Kidney glomerular epithelial cell (primary cell): ENCODE results near the gene CCDC92B.

Experiments
- DNase-seq: peaks from one replicate; lab custom pipeline; 2025; lab: John Stamatoyannopoulos, UW

The CCDC92B gene

GRCh38 chr17:2778489-2778888 is 29.0 kb upstream of the CCDC92B start:
- no peak for DNase-seq

- no peak for DNase-seq
Observed at GRCh38 chr17:2777242-2777867, 27.9 kb upstream of the CCDC92B start.

DNA sequence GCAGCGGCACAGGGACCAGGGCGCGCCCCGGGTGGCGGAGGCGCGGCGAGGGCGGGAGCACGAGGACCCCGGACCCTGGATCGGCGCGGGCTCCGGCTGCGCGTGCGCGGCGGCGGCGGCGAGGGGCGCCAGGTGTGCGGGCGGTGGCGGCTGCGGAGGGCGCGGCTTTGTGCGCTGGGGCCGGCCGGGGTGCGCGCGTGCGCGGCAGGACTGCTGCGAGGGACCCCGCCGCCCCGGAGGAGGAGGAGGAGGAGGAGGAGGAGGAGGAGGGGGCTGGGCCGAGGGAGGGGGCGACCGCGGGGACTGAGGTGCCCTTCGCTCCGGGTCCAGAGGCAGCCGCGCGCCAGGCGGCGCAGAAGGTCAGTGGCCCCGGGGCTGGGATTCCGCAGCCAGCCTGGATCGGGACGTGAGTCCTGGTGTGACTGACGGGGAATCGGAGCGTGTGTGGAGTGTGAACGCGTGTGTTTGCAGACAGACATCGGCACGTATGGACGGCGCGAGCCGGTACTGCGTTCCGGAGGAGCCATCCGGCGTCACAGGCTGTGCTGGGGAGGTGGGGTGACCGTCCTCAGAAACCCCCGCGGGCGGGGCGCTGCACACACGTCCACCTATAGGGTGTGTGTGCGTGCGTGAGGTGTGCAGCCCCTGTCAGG is 27.3 kb upstream of the CCDC92B start:
- DNase-seq: no peak

DNA sequence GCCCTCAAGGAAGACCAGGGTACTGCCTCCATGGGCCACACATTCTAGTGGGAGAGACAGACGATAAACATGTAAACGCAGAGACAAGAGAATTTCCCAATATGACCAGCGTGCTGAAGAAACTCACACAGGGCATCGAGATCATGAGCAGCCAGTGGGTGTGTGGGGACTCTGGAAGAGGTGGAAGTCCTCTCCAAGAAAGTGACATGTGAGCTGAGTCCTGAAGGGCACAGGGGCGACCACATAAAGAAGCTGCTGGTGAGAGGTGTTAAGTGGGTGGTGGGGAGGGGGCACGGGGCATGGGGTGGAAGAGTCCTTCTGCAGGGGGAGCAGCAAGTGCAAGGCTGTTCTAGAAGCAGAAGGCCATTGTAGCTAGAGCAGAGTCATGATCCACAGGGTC is 25.8 kb upstream of the CCDC92B start:
- no peak for DNase-seq

- DNase-seq: no peak
Observed at GRCh38 chr17:2770129-2770528, 20.7 kb upstream of the CCDC92B start.

- no peak for DNase-seq
Observed at GRCh38 chr17:2758870-2759269, 9.4 kb upstream of the CCDC92B start.

GRCh38 chr17:2755891-2756724 is 6.7 kb upstream of the CCDC92B start:
- no peak for DNase-seq

DNA sequence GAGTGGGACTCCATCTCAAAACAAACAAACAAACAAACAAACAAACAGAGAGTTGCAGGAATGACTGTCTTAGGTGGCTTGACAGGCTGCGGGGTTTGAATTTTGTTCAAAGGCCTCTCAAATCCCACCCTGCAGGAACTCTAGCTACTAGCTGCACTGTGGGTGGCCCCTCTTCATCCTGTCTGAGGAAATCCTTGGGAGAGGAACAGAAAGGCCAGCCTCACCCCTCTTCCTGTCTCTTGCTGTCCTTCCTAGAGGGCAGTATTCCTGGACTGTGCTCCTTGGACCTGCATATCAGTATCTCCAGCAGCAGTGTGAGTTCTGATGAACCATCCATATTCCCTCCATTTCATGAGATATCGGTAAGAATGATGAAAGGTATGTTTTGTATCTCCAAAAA is 2.0 kb upstream of the CCDC92B start:
- DNase-seq: no peak

DNA sequence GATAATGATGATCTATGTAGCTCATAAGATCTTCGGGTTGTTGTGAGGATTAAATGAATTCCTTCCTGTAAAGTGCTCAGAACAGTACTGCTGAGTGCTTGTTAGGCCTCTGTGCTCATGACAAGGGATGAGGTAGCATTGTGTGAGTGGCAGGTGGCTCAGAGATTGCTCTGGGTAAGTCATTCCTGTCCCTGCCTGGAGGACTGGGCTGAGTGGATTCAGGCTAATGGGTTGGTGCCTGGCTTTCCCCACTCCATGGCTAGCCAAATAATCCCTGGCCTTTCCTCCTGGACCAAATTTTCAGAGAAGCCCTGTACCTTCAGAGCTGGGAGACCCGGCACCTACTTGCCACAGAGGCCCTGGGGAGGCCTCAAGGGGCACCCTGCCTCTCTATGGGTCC is 1.3 kb upstream of the CCDC92B start:
- DNase-seq: no peak

- peak; percentile 8 for DNase-seq
Observed at GRCh38 chr17:2749784-2750181, 331 bp upstream of the CCDC92B start.

GRCh38 chr17:2745317-2746037 is 4.0 kb downstream of the CCDC92B start:
- DNase-seq: no peak

GRCh38 chr17:2737693-2738092 is 11.8 kb downstream of the CCDC92B start:
- DNase-seq: no peak

GRCh38 chr17:2736956-2737355 is 12.5 kb downstream of the CCDC92B start:
- DNase-seq: no peak

GRCh38 chr17:2735896-2736295 is 13.6 kb downstream of the CCDC92B start:
- no peak for DNase-seq

- no peak for DNase-seq
Observed at GRCh38 chr17:2734939-2735338, 14.5 kb downstream of the CCDC92B start.

- no peak for DNase-seq
Observed at GRCh38 chr17:2731807-2732206, 17.6 kb downstream of the CCDC92B start.

DNA sequence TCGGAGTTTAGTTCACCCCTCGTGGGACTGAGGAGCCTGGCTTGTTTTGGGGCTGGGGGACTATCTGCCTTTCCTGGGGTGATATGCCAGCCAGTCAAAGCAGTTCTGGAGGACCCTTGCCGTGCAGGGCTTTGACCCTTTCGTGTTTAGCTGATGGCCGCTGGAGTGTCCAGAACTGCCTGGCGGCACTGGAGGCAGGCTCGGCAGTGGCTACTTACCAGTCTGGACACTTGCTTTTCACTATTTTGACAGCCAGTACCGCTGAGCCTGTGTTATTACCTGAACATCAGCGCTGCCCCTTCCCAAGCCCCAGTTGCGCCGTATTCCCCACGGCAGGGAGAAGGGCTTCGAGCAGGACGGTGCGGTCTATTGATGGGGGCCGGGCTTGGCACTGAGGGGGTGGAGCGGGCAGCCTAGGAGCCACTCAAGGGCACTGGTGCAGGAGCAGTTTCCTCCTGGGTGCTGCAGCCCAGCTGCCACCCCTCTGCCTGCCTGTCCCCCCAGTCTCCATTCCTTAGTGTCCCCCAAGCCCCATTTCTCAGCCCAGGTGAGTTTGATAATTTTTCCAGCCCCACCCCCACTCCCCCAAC is 18.6 kb downstream of the CCDC92B start:
- DNase-seq: no peak

GRCh38 chr17:2724784-2725164 is 24.7 kb downstream of the CCDC92B start:
- DNase-seq: no peak

- no peak for DNase-seq
Observed at GRCh38 chr17:2723997-2724783, 25.3 kb downstream of the CCDC92B start.

GRCh38 chr17:2723505-2723996 is 25.9 kb downstream of the CCDC92B start:
- no peak for DNase-seq

DNA sequence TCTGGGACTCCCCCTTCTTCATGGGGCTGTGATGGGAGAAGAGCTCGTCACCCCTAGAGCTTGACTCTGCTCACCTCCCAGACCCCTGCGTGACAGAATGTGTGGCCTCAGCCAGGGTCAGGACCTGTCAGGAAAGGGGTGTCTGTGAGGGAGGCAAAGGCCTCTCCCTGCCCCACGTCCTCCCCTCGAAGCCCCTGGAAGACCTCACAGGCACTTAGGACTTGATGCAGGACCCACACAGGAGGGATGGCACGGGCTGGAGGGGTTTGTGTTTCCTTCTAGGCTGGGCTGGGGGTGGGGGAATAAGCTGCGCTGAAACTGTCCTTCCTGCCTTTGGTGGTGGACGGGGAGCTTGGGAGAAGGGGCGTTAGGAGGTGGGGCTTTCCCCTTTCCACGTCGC is 26.8 kb downstream of the CCDC92B start:
- DNase-seq: no peak
